GM10266 (cell line): ENCODE data around the gene COL4A3.

Experiments
- DNase-seq: peaks from one replicate; pipeline ENCODE4 v3.0.0; 2012; ENCODE audit errors: extremely low spot score
- CTCF ChIP-seq: IDR thresholded peaks from 2 replicates; pipeline ENCODE4 v1.5.1; 2012; ENCODE audit warnings: mild to moderate bottlenecking, low read depth; ENCODE audit not compliant: control insufficient read depth, insufficient read depth; ENCODE audit errors: missing control alignments

The COL4A3 gene

GRCh38 chr2:227322530-227323205 is 158.2 kb downstream of the COL4A3 start:
- TF ChIP-seq CTCF, result no peak
- DNase-seq, result no peak

- no peak for TF ChIP-seq CTCF
- DNase-seq, result no peak
Measured at GRCh38 chr2:227323818-227324217, 159.4 kb downstream of the COL4A3 start.

- DNase-seq, result peak; percentile 48
- no peak for TF ChIP-seq CTCF
Measured at GRCh38 chr2:227324642-227324994, 160.2 kb downstream of the COL4A3 start.

- peak; percentile 94 for DNase-seq
- TF ChIP-seq CTCF, result peak; percentile 49
Measured at GRCh38 chr2:227324995-227325838, 160.8 kb downstream of the COL4A3 start, which contains the start of gene MFF. Gene MFF (plus strand): TSS chr2:227325251. CDS start chr2:227330666, 5,415 bp downstream.

GRCh38 chr2:227325839-227326195 is 161.4 kb downstream of the COL4A3 start:
- DNase-seq, result peak; percentile 26
- TF ChIP-seq CTCF, result no peak

- no peak for DNase-seq
- no peak for TF ChIP-seq CTCF
Measured at GRCh38 chr2:227326783-227327182, 162.4 kb downstream of the COL4A3 start.

GRCh38 chr2:227335713-227336112 is 171.3 kb downstream of the COL4A3 start:
- no peak for TF ChIP-seq CTCF
- no peak for DNase-seq
